Ovary (tissue), 3 donors: ENCODE measurements around the gene ABL2.

Experiments used
- POLR2A ChIP-seq: fragments of 450-650 bp; IDR thresholded peaks from one replicate; pipeline ENCODE4 v1.6.1; 2017; ENCODE audit warnings: antibody characterized with exemption, mild to moderate bottlenecking, moderate library complexity
- TF ChIP-seq, protein P1 (sequence below), 3 donors: fragments of 450-650 bp in 2 of 3; fragments of 200-600 bp in 1 of 3; IDR thresholded peaks; one replicate each; pipeline versions ENCODE4 v1.5.1 to v1.8.0; 2016 to 2022; ENCODE audit warnings: antibody characterized with exemption in 3 of 3, mild to moderate bottlenecking in 1 of 3
- donor health status: DM: no; HTN: no; CAD: no.

- TF ChIP-seq POLR2A = no peak
- TF ChIP-seq, protein P1, sequence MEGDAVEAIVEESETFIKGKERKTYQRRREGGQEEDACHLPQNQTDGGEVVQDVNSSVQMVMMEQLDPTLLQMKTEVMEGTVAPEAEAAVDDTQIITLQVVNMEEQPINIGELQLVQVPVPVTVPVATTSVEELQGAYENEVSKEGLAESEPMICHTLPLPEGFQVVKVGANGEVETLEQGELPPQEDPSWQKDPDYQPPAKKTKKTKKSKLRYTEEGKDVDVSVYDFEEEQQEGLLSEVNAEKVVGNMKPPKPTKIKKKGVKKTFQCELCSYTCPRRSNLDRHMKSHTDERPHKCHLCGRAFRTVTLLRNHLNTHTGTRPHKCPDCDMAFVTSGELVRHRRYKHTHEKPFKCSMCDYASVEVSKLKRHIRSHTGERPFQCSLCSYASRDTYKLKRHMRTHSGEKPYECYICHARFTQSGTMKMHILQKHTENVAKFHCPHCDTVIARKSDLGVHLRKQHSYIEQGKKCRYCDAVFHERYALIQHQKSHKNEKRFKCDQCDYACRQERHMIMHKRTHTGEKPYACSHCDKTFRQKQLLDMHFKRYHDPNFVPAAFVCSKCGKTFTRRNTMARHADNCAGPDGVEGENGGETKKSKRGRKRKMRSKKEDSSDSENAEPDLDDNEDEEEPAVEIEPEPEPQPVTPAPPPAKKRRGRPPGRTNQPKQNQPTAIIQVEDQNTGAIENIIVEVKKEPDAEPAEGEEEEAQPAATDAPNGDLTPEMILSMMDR (IDR thresholded peaks at IDR 0.05) = no peak
Measured at GRCh38 chr1:179146911-179147310, 82.6 kb downstream of the ABL2 start.
